Measurements from ENCODE around the gene AKAP5.
A peak's percentile ranks its signal among the peaks of the same experiment; 100 is the strongest.

- TF ChIP-seq POLR2A (IDR thresholded peaks at IDR 0.05), result no peak
- TF ChIP-seq CTCF (IDR thresholded peaks at IDR 0.05), result peak; percentile 12 to 44 (median 38)
These were observed 694 bp downstream of the AKAP5 start for GRCh38 chr14:64465831-64466554.
